GM18502 (cell line): ENCODE measurements around the gene COL6A3.
"Not testable (repeated sequence)": the region's sequence is repeated elsewhere in the genome, so short reads cannot be mapped to it uniquely, and the experiment has no call there.

Source experiments
- ATAC-seq: cut with Tn5 transposase; IDR thresholded peaks from one replicate; pipeline ENCODE4 v1.9.1; 2021; ENCODE audit warnings: mild to moderate bottlenecking; ENCODE audit not compliant: unreplicated experiment, poor library complexity

Gene COL6A3

DNA sequence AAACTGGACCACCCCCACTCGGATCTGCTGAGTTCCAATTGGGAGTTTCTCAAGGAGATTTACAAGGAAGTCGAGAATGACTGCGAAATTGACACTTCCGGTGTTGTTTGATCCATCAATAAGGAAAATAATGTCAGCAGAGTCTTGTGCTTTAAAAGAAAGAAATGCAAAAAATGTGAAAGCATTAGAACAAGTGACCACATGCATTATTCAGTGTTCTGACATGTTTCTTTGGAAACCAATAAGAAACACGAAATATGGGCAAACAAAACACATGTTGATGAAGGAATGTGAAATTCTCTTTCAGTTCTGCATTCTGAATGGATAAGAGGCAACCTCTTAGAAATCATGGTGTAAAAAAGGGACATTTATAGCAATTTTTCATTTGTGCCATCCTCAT lies 25.9 kb downstream of the COL6A3 start:
- ATAC-seq: no peak

GRCh38 chr2:237384672-237385020 lies 29.3 kb downstream of the COL6A3 start:
- ATAC-seq: no peak

DNA sequence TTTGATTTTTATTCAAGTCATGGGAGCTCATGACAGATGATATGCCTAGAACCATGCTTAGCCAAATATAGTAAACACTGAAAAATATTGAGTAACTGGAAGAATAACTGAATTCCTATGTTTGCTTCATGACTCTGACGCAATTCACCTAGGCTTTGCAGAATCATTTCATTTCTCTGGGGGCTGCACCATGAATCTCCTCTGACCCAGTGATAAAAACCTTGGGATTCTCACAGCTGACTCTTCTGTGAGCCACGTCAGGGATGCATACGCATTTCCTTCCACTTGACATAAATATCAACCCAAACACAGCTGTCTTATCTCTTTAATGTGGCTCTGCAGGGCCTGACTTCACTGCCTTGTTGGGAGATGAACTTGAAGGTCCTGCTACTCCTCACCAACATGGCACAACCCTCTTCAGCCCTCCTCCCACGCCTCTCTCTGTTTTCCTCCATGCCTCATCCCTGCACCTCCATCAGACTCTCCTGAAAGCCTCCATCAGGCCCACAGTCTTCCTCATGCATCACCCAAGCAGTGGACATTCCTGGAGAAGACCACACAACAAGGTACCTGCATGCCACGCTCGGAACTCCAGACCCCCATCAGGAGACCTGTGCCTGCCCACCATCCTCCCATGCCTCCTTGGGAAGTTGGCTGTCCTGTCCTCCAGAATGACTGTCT lies 29.8 kb downstream of the COL6A3 start:
- no peak for ATAC-seq

DNA sequence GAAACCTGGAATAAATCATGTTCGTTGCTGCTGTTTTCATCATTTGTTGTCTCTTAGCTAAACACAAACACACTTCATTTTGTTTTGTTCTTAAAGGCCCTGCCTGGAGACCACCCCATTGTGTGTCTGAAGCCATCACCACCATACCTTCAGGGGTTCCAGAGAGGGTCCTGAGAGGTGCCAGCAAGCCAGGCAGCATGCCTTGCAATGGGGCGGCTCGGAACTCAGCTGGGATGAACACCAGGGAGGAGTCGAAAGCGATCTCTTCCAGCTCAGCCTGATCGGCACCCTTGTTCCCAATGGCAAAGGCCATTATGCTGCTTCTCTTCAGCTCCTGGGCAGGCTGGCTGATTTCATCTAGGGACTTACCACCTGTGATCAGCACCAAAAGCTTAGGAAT lies 33.2 kb downstream of the COL6A3 start:
- ATAC-seq: no peak

GRCh38 chr2:237379636-237380035 lies 34.3 kb downstream of the COL6A3 start:
- no peak for ATAC-seq

- ATAC-seq: no peak
These were observed 35.3 kb downstream of the COL6A3 start for GRCh38 chr2:237378650-237379049.

- ATAC-seq: no peak
These were observed 39.5 kb downstream of the COL6A3 start for GRCh38 chr2:237374284-237375060.

DNA sequence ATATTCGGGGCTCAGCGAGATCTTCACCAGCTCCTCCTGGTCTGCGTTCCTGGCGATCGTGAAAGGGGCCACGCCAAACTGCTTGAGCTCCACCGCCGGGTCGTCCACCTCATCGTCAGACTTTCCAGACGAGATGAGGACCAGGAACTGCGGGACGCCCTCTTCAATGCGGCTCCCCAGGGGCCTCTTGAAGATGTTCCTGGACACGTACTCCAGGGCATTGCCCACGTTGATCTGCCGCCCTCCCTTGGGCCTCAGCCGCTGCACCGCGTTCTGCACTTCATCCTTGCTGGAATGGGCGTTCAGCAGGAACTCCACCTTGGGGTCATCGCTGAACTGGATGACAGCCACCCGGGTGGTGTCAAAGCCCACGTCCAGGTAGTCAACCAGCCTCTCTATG lies 42.1 kb downstream of the COL6A3 start:
- no peak for ATAC-seq

- no peak for ATAC-seq
These were observed 48.3 kb downstream of the COL6A3 start for GRCh38 chr2:237365671-237366070.

GRCh38 chr2:237364655-237365054 lies 49.3 kb downstream of the COL6A3 start:
- ATAC-seq: no peak

DNA sequence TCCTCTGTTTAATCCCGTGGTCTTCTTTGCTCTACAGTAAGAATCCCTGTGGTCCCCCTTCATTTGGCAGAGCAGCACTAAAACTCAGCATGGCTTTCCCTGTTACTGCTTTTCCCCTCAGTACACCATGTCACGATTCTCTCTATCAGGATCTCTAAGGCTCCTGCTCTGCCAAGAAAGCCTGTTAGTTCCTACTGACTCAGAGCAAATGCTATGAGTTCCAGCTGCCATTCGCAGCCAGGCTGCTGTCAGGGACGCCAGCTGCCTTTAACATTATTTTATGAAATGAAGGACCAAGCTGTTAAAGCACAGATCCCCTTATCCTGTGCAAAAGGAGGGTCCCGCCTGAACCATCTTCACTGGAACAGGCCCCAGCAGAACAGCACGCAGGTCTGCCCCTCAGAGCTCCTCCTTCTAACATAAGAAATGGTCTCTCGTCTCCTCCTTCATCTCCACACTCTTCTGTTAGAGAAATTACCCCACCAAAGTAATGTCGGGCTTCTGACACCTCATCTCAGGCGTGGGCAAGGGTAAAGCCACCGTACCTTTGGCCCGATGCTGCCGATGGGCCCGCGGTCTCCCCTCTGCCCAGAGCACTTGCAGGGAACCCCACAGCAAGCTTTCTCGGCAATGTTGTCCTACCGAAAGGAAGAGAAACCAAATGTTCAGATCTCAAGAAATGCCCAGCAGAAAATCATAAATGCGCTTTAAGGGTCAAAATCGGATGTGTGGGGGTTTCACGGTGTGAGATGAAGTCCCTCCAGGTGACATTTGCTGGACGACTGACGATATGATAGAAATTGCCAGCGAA lies 52.6 kb downstream of the COL6A3 start:
- ATAC-seq: no peak

DNA sequence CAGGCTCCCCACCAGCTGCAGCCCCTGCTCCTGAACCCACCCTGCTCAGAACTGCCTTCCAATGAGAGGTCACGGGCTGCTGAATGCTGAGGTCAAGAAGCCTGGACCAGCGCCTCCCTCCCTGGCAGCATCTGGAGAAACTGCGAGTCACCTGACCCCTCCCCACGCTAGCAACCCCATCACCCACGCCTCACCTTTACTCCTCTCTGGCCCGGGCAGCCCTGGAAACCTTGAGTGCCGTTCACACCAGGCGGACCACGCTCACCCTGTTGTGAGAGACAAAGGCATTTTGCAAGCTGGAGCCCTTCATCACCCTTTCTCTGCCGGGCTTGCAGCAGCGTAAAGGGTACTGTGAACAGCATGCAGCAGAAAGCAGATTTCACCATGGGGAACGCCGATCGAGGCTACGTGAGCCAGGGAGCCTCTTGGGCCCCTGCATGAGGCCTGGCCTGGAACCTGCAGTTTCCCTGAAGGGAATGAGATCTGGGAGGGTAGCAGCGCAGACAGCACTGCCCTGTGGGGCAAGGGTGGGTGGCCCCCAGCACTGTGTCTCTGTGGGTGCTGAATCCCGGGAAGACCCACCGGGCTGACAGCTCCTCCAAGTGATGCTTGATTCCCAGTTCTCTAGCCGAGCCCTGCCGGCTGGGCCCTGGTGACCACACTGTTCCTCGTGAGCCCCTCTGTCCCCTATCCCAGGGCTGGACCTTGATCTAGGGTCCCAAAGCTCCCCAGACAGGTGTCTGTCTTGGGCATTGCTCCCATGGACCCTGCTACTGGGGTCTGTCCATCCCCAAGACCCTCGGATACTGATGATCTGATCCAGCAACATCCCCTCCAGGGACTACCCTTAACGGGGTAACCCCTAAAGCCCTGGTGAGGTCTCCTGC lies 53.8 kb downstream of the COL6A3 start:
- ATAC-seq: no peak

DNA sequence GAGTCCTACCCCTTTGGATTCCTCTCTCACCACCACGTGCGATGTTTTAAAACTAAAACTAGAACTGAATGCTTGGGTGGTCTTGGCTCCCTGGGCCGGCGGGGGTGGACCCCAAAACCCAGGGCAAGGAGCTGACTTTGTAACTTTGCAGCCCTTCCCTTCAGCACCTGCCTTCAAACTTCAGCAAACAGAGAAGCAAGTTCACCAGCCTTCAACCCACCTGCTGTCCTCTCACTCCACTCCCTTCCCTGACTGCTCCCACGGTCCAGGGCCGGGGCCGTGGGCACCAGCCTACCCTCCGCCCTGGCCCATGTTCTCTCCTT lies 54.5 kb downstream of the COL6A3 start:
- ATAC-seq: no peak

GRCh38 chr2:237358721-237359517 lies 55.0 kb downstream of the COL6A3 start:
- no peak for ATAC-seq

DNA sequence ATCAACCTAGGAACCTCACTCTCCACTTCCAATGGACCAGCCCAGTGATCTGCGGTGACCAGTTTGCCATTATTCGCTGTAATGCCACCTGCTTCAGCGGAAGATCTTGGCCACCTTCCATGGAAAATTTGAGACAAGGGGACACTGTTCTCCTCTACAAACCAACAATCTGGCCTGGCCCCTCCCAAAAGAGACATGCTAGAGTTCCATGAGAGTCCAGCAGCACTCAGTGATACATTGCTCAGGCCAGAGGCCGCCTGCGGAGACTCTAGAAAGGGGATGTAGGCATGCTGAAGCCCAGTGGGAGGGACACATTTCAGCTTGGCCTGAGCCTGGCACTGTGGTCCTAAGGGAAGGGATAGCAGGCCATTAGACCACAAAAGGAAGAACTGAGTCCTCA lies 58.3 kb downstream of the COL6A3 start:
- ATAC-seq: no peak

GRCh38 chr2:237354892-237355291 lies 59.1 kb downstream of the COL6A3 start:
- ATAC-seq: no peak

DNA sequence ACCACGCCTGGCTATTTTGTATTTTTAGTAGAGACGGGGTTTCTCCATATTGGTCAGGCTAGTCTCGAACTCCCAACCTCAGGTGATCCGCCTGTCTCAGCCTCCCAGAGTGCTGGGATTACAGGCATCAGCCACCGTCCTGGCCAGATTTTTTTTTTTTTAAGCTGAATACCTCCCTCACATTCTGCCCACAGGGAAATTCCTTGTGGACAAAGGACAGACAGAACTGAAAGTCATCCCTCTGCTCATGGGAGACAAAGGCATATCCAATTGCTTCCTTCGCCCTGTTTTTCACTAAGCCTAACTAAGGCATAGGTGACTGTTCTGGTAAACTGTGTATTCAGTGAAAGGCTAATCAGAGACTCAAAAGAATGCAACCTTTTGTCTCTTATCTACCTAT lies 59.8 kb downstream of the COL6A3 start:
- not testable (repeated sequence) for ATAC-seq

GRCh38 chr2:237353215-237353614 lies 60.7 kb downstream of the COL6A3 start:
- no peak for ATAC-seq

DNA sequence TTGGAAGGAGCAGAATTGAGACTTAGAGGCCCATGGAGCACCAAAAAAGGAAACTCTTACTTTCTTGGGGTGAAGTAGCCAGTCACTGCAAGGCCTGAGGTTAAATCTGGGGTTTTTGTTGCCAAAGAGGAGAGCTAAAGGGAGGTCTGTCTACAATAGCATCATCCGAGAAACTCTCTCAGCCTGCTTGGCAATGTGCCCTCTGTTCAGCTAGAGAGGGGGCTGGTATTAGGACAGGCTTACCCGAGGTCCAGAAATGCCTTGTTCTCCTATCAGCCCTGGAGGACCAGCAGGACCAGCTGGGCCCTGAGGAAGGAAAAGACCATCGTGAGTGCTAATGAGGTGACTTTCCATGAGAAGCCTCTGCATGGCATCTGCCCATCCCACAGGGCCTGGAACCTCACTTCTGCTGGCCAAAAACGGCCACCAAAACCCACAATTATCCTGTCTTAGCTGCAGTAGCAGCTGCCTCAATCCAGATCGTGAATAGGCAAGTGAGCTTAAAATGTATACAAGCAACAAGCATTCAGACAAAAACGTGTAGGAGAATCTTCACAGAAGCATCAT lies 61.6 kb downstream of the COL6A3 start:
- ATAC-seq: no peak
